Measurements from ENCODE around the gene DGKI.

GRCh38 chr7:137343281-137343841, 503.4 kb downstream of the DGKI start, which contains the start of gene PTN:
- TF ChIP-seq CTCF (IDR thresholded peaks at IDR 0.05 in 4 of 5, conservative IDR thresholded peaks at IDR 0.05 in 1 of 5) (no peak), POLR2A (IDR thresholded peaks at IDR 0.05) (no peak)
